Measurements from ENCODE around the gene KPTN.

- no peak for TF ChIP-seq CTCF (IDR thresholded peaks at IDR 0.05)
- no peak for TF ChIP-seq POLR2A (IDR thresholded peaks at IDR 0.05)
Observed at GRCh38 chr19:47444388-47444821, 39.6 kb downstream of the KPTN start.

Measured in body of pancreas (tissue), 4 donors.